Endothelial cell of umbilical vein (primary cell): ENCODE results near the gene ZNF611.

ENCODE experiments used
- EZH2 ChIP-seq: IDR thresholded peaks from 2 replicates; pipeline ENCODE4 v1.6.1; 2012; ENCODE audit warnings: borderline replicate concordance, low read depth, mild to moderate bottlenecking, moderate library complexity, low read length, inconsistent platforms; ENCODE audit not compliant: severe bottlenecking
- POLR2A ChIP-seq: IDR thresholded peaks from 2 replicates; pipeline ENCODE4 v1.6.1; 2012; ENCODE audit warnings: low read depth, mild to moderate bottlenecking, control low read depth, low read length
- POLR2AphosphoS5 ChIP-seq: IDR thresholded peaks from 2 replicates; pipeline ENCODE4 v1.6.1; 2012; ENCODE audit warnings: low read depth, mild to moderate bottlenecking, control low read depth, low read length, moderate library complexity; ENCODE audit not compliant: insufficient read depth
- TF ChIP-seq, protein P1 (sequence below), 2 donors: IDR thresholded peaks; 1 replicate in 1 of 2; 2 replicates in 1 of 2; pipeline ENCODE4 v1.5.1; 2011; ENCODE audit warnings: low read length in 2 of 2, mild to moderate bottlenecking in 2 of 2, moderate library complexity in 2 of 2, control low read depth in 1 of 2, inconsistent platforms in 1 of 2, low read depth in 1 of 2; ENCODE audit not compliant: insufficient read depth in 1 of 2; ENCODE audit errors: extremely low read depth in 1 of 2

DNA sequence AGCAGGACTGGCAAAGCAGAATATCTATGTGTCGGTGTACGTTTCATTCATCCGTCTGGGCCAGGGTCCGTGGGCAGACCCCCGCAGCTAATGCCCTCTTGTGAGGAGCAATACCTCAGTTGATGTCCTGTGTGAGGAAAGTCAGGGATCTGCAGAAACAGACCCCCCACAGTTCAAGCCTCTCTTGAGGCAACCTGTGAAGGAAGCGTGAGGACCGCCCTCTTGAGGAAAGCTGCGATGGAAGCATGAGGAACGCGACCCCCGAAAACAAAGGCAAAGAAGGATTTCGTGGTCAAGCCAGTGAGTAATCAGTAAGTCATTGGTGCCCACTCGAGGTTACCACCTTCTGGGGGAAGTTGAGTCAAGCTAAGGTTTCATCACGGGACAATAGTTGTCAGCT, 75.8 kb downstream of the ZNF611 start:
- TF ChIP-seq POLR2A (no peak), POLR2AphosphoS5 (no peak), EZH2 (no peak)
- TF ChIP-seq, protein P1, sequence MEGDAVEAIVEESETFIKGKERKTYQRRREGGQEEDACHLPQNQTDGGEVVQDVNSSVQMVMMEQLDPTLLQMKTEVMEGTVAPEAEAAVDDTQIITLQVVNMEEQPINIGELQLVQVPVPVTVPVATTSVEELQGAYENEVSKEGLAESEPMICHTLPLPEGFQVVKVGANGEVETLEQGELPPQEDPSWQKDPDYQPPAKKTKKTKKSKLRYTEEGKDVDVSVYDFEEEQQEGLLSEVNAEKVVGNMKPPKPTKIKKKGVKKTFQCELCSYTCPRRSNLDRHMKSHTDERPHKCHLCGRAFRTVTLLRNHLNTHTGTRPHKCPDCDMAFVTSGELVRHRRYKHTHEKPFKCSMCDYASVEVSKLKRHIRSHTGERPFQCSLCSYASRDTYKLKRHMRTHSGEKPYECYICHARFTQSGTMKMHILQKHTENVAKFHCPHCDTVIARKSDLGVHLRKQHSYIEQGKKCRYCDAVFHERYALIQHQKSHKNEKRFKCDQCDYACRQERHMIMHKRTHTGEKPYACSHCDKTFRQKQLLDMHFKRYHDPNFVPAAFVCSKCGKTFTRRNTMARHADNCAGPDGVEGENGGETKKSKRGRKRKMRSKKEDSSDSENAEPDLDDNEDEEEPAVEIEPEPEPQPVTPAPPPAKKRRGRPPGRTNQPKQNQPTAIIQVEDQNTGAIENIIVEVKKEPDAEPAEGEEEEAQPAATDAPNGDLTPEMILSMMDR (IDR thresholded peaks at IDR 0.05; ENCODE audit: extremely low read depth in 1 of 2, insufficient read depth in 1 of 2, low read depth in 1 of 2, low read length in 2 of 2): no peak
